Psoas muscle (tissue), 8 donors: ENCODE measurements around the gene FAM50A. TPM values are rescaled to one million over a fixed set of nuclear protein-coding genes. Genes with fewer than 3 reads are reported as not detected.
A peak's percentile ranks its signal among the peaks of the same experiment; 100 is the strongest.

Experiments used
- ATAC-seq, 4 donors: fragments of 200-7000 bp; cut with Tn5 transposase; one replicate each; pipeline ENCODE4 v1.9.1; 2020; ENCODE audit warnings: moderate library complexity in 3 of 4, mild to moderate bottlenecking in 2 of 4
- DNase-seq, 2 donors: peaks; one replicate each; pipeline ENCODE4 v3.0.0-alpha.2; 2020
- H3K27ac ChIP-seq: fragments of 200-600 bp; one replicate; pipeline ENCODE4 v1.8.0; 2022
- H3K27me3 ChIP-seq, 3 donors: fragments of 200-600 bp in 1 of 3; one replicate each; pipeline versions ENCODE4 v1.6.1 to v1.8.0; 2013 to 2022; ENCODE audit warnings: low read length in 2 of 3, mild to moderate bottlenecking in 2 of 3, moderate library complexity in 1 of 3; ENCODE audit not compliant: insufficient read depth in 3 of 3
- H3K36me3 ChIP-seq, 2 donors: fragments of 200-600 bp in 1 of 2; one replicate each; pipeline versions ENCODE4 v1.6.1 to v1.8.0; 2013 to 2022; ENCODE audit warnings: low read depth in 1 of 2, mild to moderate bottlenecking in 1 of 2, moderate library complexity in 1 of 2; ENCODE audit not compliant: insufficient read depth in 1 of 2
- H3K4me1 ChIP-seq: fragments of 200-600 bp; one replicate; pipeline ENCODE4 v1.8.0; 2022
- H3K4me3 ChIP-seq: fragments of 200-600 bp; one replicate; pipeline ENCODE4 v1.8.0; 2022; ENCODE audit warnings: mild to moderate bottlenecking
- H3K9me3 ChIP-seq: fragments of 200-600 bp; one replicate; pipeline ENCODE4 v1.8.0; 2022
- CTCF ChIP-seq: fragments of 200-600 bp; IDR thresholded peaks from one replicate; pipeline ENCODE4 v1.8.0; 2022; ENCODE audit warnings: antibody characterized with exemption
- whole genome bisulfite sequencing, 3 donors: extraction: QIAGEN DNeasy Blood & Tissue Kit; methylation state at CpG; one replicate each; pipeline versions ENCODE4 v1.1.6 to v1.1.7; 2013; 5-methylcytosine and 5-hydroxymethylcytosine counted together
- intact Hi-C, 2 donors: fragments of 100-400 bp; cut with DNase I; formaldehyde crosslinking; loops; one replicate each; pipeline versions ENCODE4 v1.11.0 to v1.14.2; 2022
- polyA plus RNA-seq, 3 donors: library from polyadenylated mRNA; stranded (reverse); fragments of 200-250 nt; gene quantifications; one replicate each; pipeline ENCODE4 v1.2.3, GENCODE V29; 2013
- total RNA-seq, 4 donors: library from RNA; stranded (reverse); fragmentation: NEBNext Ultra II Directional in 2 of 4; extraction: Animal tissue kit (Norgen Biotek cat#: 25700) in 2 of 4; gene quantifications; one replicate each; pipeline versions ENCODE4 v1.2.1 to v1.2.4, GENCODE V29; 2021 to 2023
- donor health status: healthy with polysubstance abuse.
- donor health status: DM: no; HTN: no; CAD: no; lungs with moderate emphysema.
- donor health status: Bipolar disorder and iron deficiency.
- donor health status: healthy.
- donor health status: DM: yes; HTN: yes; CAD: no.
- donor health status: DM: no; HTN: no; CAD: no.
- donor health status: DM: no; HTN: no; CAD: no.
- donor health status: DM: yes; HTN: yes; CAD: no.

The FAM50A gene
- total and polyA plus RNA-seq, 7 donors, result 48.6 to 117 (median 59.6) TPM

- DNase-seq, result no peak
- Histone ChIP-seq H3K4me3 (no peak overlapping the region), H3K36me3 (peaks cover 0 to 13% of the 10 kb centered on the region in 2 donors), H3K4me1 (no peaks in the 10 kb centered on the region), H3K27ac (no peak overlapping the region), H3K27me3 (no peaks in the 10 kb centered on the region), H3K9me3 (no peaks in the 10 kb centered on the region)
- intact Hi-C loops, result no loop called here
- no peak for ATAC-seq
- no peak for TF ChIP-seq CTCF
- 78 to 91% (median 89%) methylated on average over 7 of the region's 7 CpGs for WGBS, 3 donors
Observed at GRCh38 chrX:154433605-154434004, 10.3 kb upstream of the FAM50A start.

GRCh38 chrX:154434394-154435168 lies 9.4 kb upstream of the FAM50A start:
- intact Hi-C loops, result no loop called here
- no peak for ATAC-seq
- 75 to 98% (median 94%) methylated on average over 4 to 7 of the region's 7 CpGs for WGBS, 3 donors
- TF ChIP-seq CTCF, result no peak
- H3K27ac ChIP-seq, result no peak overlapping the region
- no peak for DNase-seq
- no peak overlapping the region for H3K4me3 ChIP-seq
- no peaks in the 10 kb centered on the region for H3K9me3 ChIP-seq
- peaks cover 0 to 13% of the 10 kb centered on the region in 2 donors for H3K36me3 ChIP-seq
- H3K27me3 ChIP-seq, result no peaks in the 10 kb centered on the region
- H3K4me1 ChIP-seq, result no peaks in the 10 kb centered on the region

- Histone ChIP-seq H3K4me3 (no peak overlapping the region), H3K9me3 (no peaks in the 10 kb centered on the region), H3K4me1 (no peaks in the 10 kb centered on the region), H3K27ac (no peak overlapping the region), H3K27me3 (no peaks in the 10 kb centered on the region), H3K36me3 (peaks cover 0 to 14% of the 10 kb centered on the region in 2 donors)
- no peak for ATAC-seq
- no peak for TF ChIP-seq CTCF
- 91 to 93% (median 93%) methylated on average over 18 to 19 of the region's 19 CpGs for WGBS, 3 donors
- DNase-seq, result no peak
- intact Hi-C loops, result no loop called here
Observed at GRCh38 chrX:154435171-154435733, 8.7 kb upstream of the FAM50A start.

GRCh38 chrX:154436374-154436982 lies 7.5 kb upstream of the FAM50A start:
- ATAC-seq, result peak; percentile 32 to 70 (median 46)
- WGBS, 3 donors, result 1 to 32% (median 25%) methylated on average over 9 to 40 of the region's 78 CpGs
- no peak for TF ChIP-seq CTCF
- intact Hi-C loops, result no loop called here
- peak overlapping the region; percentile 79 for H3K4me3 ChIP-seq
- peak overlapping the region; percentile 84 for H3K27ac ChIP-seq
- DNase-seq, result no peak
- H3K27me3 ChIP-seq, result no peaks in the 10 kb centered on the region
- no peaks in the 10 kb centered on the region for H3K9me3 ChIP-seq
- H3K36me3 ChIP-seq, result peaks cover 2 to 26% of the 10 kb centered on the region in 2 donors
- no peaks in the 10 kb centered on the region for H3K4me1 ChIP-seq
